SK-MEL-5 (cell line): Measurements from ENCODE around the gene NUDT17. TPM values are rescaled to one million over a fixed set of nuclear protein-coding genes. Genes with fewer than 3 reads are reported as not detected.
"Not testable (repeated sequence)": the region's sequence is repeated elsewhere in the genome, so short reads cannot be mapped to it uniquely, and the experiment has no call there.

Source experiments
- DNase-seq: peaks from one replicate; pipeline ENCODE4 v3.0.0-alpha.2; 2016; ENCODE audit warnings: low read depth, low spot score
- in situ Hi-C: cut with HindIII; loops from 2 replicates; pipeline ENCODE4 v1.10.0; 2016; ENCODE audit warnings: low sequenced_read_pairs, high pct_unique_total_duplicates, low pct_unique_long_range_greater_than_20kb
- polyA plus RNA-seq, 2 experiments: library from polyadenylated mRNA; depleted of rRNA; stranded (reverse); fragments of >200 nt; gene quantifications; 2 replicates each; pipeline ENCODE4 v1.2.3, GENCODE V29; 2015
- total RNA-seq: library from RNA; depleted of rRNA; stranded (reverse); fragments of >200 nt; shearing (Covaris generic); gene quantifications from 2 replicates; pipeline ENCODE4 v1.2.3, GENCODE V29; 2014; rRNA removed

The NUDT17 gene, protein sequence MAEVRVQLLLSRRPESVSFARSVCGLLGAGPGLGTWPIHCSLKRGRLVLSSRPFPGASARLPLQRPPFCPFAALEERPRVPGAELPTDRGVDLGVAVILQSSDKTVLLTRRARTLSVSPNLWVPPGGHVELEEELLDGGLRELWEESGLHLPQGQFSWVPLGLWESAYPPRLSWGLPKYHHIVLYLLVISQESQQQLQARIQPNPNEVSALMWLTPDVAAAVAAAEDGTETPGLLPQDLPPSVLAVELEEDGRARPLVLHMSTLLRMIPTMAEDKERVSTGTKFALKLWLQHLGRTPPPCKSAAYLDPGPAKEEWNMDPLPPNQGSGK
- 9.4 and 15.5 TPM in 2 replicates for total RNA-seq
- polyA plus RNA-seq (2015; cell fraction: cytosol; rRNA removed), result 7.6 and 13.4 TPM in 2 replicates
- polyA plus RNA-seq (2015; cell fraction: nucleus; rRNA removed), result 23.8 and 38.1 TPM in 2 replicates

DNA sequence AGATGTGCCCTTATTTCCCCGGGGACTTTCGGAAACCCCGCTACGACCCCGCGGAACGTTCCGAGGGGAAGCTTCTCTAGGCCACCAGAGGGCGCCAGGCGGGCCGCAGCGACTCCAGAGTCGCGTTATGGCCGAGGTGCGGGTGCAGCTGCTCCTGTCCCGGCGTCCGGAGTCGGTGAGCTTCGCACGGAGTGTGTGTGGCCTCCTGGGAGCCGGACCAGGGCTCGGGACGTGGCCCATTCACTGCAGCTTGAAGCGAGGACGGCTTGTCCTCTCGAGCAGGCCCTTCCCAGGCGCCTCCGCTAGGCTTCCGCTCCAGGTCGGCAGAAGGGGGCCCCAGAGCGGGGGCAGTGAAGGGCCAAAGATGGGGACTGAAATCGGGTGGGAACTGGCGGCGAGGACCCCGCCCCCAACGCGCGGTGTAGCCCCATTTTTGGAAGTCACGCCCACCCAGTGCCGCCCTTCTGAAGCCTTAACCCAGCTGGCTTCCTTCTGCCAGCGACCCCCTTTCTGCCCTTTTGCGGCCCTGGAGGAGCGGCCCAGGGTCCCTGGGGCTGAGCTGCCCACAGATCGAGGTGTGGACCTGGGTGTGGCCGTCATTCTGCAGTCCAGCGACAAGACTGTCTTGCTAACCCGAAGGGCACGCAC lies at the start of gene NUDT17:
Gene NUDT17, plus strand, starts transcription at position 117 of the 648 bp plus-strand sequence. Its CDS starts 11 bp downstream, at position 128.
- in situ Hi-C loops, result no loop called here
- DNase-seq, result peak; percentile 82

DNA sequence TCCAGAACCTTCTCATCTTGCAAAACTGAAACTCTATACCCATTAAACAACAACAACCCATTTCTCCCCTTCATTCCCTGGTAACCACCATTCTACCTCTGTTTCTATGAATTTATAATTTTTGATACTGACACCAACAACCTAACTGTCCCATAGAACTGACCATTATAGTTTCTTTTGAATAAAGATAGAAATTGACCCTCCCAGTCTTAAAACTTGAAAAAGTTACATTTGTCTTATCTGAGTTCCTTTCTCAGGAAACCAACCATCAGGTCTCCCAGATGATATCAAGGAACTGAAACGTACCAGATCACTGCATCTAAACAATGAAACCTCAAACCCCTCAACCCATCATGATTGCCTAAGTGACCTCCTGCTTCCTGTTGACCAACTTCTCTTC lies 48.7 kb upstream of the NUDT17 start:
- in situ Hi-C loops, result no loop called here
- DNase-seq, result no peak

DNA sequence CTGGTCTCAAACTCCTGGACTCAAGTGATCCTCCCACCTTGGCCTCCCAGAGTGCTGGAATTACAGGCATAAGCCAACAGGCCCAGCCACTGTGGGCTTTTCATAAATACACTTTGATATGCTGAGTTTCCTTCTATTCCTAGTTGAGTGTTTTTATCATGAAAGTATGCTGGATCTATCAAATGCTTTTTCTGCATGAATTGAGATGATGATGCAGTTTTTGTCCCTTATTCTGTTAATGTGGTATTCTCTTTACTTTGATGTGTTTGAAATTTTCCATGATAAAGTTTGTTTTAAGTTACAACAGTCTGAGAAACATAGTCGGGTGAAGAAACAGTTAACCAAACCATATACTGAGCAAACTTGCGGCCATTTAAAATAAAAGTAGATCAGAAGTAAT lies 45.6 kb upstream of the NUDT17 start:
- in situ Hi-C loops, result no loop called here
- no peak for DNase-seq

DNA sequence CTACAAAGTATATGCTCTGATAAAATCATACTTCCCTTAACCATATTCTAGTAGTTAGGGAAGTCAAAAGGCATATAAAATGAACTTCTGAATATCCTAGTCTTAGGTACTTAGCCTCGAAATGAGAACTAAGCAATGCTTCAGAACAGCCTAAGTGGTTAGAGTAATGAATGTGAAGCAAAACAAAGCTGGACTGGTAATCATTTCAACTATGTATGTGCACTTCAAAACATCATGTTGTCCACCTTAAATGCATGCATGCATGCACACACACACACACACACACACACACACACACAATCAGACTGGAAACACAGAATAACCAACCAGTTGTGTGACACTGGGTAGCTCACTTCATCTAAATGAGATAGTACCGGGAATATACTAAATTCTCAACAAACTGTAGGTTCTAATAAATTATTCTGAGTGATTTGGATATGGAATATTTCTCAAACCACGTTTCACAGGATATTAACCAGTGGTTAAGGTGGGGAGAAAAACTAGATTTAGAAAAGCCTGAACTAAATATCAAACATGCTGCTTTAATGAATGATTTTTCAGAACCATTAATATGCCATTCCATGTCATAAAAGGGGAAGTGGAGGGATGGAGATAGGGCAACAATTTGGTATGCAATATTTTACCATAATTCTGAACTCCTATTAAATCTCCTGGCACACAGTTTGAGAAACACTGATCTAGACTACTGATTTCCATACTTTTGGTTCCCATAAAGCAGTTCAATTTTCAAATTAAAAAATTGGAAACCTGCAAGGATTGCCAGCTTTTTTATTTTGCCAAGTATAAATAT lies 41.0 kb upstream of the NUDT17 start:
- no peak for DNase-seq
- in situ Hi-C loops, result no loop called here

DNA sequence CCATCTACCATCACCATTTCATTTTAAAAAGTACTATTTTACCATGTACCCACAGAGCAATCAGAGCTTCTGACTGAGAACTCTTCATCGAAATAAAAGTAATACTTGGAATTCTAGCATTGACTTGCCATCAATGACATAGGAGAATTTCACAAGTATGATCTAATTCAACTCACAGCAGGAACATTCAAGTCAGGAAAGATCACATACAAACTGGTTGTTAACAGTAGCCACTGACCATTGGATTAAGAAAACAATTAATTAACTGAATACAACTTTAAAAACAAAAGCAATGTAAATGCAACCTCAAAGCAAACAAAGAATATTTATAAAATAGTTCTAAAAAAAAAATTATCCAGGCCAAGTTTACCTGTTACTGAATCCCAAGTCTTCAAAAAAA lies 40.4 kb upstream of the NUDT17 start:
- in situ Hi-C loops, result no loop called here
- DNase-seq, result no peak

DNA sequence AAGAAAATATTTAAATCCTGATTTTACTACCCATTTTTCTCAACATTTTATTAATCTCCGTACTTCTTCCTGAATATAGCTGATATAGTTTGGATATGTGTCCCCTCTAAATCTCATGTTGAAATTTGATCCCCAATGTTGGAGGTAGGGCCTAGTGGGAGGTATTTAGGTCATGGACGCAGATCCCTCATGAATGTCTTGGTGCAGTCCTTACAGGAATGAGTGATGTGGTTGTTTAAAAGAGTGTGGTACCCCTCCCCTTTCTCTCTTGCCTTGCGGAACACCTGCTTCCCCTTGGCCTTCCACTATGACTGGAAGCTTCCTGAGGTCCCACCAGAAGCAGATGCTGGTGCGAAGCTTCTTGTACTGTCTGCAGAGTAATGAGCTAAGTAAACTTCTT lies 39.0 kb upstream of the NUDT17 start:
- no peak for DNase-seq
- in situ Hi-C loops, result no loop called here

DNA sequence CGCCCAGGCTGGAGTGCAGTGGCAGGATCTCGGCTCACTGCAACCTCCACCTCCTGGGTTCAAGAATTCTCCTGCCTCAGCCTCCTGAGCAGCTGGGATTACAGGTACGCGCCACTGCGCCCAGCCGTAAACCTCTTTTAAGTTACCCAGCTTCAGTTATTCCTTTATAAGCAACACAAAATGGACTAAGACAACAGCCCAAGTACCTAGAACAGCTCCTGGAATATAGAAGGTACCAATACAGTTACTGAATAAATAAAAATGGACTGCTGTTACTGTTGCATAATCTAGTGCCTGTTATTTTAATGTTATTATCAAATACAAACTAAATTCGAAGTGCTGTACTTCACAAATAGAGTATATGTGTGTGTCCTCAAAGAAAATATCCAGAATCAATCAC lies 38.6 kb upstream of the NUDT17 start:
- in situ Hi-C loops, result no loop called here
- DNase-seq, result no peak

DNA sequence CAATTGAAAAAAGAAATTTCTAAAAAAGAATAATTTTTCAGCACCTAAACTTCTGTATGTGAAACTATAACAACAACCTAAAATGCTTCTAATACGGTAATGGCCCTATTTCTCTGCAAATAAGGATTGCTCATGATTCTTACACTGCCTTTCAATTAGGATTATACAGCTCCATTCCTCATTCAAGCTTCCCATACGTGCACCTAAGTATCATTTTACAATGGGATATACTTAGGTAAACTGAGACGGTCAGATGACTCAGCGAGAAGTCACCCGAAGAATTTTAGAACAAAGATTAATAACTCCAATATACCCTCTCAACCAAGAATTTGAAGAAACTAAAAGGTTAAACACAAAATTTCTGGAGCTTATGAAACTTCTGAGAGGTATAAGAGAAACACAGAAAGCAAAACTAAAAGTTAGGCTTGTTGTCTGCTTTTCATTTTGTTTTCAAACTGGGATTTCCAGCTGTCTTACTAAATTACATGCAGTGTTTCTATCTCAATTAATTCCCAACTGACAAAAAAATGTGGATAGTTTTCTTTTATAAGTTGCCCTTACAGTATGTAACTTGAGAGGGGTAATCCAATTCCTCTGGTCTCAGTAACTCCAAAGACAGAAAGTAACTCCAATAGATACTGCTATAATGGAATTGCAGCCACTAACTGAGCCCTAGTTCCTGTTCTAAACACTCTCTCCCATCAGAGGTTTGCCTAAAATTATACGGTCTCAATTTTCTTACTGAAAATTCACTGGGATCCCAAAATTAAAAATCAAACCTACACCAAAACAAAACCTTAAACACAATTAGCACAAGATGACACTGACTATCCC lies 32.2 kb upstream of the NUDT17 start:
- DNase-seq, in situ Hi-C loops: not testable (repeated sequence)

DNA sequence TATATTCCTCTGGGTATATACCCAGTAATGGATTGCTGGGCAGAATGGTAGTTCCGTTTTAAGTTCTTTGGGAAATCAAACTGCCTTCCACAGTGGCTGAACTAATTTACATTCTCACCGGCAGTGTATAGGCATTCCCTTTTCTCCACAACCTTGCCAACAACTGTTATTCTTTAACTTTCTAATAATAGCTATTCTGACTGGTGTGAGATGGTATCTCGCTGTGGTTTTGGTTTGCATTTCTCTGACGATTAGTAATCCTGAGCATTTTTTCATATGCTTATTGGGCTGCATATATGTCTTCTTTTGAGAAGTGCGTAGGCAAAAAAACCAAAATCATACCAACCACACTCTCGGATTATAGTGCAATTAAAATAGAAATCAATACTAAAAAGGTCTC lies 27.3 kb upstream of the NUDT17 start:
- DNase-seq, in situ Hi-C loops: not testable (repeated sequence)

DNA sequence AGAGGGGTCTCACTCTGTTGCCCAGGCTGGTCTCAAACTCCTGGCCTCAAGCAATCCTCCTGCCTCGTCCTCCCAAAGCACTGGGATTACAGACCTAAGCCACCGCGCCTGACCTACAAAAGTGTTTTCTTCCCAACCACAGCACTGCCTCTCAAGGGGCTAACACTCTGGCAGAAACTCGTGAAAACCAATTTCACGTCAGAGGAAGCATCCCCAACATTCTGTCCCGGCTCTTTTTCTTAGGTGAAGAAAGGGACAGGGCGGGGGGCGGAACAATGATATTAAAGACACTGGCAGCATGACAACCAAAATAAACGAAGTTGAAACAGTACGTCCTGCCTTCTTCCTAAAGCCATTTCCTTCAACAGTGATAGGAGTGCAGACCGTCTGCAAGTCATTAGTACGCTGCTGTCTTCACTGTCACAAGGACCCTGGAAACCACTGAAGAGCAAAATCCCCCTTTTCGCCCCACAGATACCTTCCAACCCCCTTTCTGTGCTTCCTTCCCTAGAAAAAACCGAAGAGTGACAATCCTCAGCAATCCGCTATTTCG lies 22.6 kb upstream of the NUDT17 start:
- in situ Hi-C loops, DNase-seq: not testable (repeated sequence)

DNA sequence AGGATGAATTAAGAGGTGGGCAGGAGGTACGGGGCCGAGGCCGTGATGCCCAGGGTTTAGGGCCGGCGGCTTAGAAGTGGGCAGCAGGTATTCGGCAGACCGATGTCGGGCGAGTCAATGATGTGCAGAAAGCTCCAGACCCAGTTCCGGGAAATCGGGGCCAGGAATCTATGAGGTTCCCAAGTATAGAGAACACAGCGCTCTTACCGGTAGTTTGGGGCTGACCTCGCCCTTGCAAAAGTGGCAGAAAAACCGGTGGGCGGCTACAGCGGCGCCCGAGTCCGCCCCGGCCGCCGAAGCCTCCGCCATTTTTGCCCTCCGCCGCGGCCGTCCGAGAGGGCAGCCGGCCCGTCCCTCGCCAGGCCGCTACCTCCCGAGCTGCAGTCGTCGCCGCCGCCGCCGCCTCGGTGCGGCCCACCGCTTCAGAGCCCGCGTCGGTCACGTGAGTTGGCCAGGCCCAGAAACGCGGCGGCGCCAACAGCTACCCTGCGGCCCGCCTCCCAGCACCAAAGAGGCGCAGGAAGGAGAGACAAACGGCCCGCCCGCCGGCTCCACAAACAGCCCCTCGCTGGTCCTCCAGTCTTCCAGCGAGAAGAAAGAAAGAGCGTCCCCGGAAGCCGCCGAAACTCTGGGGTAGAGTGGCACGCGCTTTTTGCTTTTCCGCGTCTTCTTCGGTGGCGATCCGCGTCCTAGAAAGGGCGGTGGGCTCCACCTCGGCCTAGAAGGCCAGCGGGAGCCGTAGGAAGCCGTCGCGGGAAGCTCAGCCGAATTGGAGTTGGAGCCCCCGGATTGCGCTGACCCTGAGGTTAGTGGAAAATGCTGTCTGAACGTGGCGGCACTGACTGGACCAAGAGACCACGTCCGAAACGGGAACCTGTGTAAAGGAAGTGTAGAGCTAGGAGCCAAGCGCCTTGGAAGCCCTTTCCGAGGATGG lies 21.6 kb upstream of the NUDT17 start, which contains the start of the genes POLR3C and RNF115:
Gene POLR3C, plus strand, starts transcription at position 636 of the 934 bp plus-strand sequence. CDS start 1,577 bp downstream, outside the sequence.
Gene RNF115, minus strand, starts transcription at position 531 of the 934 bp plus-strand sequence. Its CDS starts 222 bp downstream, at position 309.
- DNase-seq, result peak; percentile 90
- in situ Hi-C loops, result no loop called here

DNA sequence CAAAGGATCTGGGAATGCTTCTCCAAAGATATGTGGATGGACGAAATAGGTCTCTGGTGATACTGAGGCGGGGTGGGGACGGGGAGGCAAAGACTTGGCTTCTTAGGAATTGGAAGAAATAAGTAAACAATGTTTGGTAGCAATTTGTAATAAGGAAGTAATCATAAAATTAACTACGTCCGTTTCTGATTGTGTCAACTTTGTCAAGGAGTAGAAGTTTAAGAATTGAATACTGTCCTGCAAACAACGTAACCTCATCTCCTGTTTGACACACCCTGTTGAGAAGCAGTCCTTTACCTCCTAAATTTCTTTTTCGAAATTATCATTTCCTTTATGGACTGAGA lies 21.0 kb upstream of the NUDT17 start:
- in situ Hi-C loops, result no loop called here
- DNase-seq, result no peak

DNA sequence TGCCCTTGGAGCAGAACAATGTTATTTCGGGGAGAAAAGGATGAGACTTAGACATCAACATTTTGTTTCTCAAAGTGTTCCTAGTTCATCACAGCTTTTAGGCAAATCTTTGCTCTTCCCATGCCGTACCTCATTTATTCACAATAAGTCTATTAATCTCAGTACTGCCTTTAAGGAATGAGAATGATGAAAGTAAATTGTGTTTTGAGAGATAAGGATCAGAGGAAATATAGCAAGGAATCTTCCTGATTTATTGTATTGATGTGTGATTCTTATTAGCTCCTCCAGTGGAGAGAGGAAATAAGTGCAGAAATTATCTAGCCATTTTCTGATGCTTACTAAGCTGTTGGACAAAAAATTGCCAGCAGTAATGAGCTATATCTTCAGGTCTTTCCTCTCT lies 19.4 kb upstream of the NUDT17 start:
- in situ Hi-C loops, result no loop called here
- DNase-seq, result no peak

DNA sequence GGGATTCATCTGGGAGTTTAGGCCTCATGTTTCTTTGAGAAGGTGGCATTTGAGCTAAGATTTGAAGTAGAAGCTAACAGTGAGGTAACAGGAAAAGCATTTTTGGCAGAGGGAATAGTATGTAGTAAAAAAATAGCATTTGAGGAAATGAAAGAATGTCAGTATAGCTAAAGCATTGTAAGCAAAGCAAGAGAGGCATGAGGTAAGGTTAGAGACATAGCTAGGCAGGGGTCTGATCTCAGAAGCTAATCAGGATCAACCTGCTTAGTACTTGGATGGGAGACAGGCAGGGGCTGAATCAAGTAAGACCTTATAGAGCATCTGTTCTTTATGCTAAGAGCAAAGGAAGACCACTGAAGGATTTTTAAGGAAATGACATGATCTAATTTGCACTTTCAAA lies 17.5 kb upstream of the NUDT17 start:
- in situ Hi-C loops, result no loop called here
- no peak for DNase-seq

DNA sequence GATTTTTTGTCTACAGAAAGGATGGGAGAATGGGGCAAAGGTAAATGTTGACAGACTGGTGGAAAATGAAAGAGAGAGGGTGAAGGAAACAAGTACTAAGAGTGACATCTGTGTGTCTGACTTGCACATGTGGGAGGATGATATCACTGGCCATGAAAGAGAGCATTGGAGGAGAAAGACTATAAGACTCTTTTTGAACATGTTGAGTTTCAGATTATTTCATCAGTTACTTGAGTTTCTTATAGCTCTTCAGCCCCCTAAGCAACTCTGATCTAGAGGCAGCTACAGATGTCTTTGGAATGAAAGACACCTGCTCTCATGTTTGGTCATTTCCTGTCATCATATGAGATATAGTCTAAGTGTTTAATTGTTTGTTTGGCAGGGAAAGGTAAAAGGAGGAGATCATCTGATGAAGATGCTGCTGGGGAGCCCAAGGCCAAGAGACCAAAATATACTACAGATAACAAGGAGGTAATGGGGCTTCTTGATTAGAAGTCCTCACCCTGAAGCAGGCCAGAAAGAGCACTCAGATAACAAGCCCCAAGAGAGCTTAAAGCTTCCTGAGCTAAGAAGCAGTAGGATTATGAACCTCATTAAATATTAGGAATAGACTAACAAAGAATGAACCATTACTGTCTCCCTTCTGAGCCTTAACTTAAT lies 16.9 kb upstream of the NUDT17 start:
- DNase-seq, result no peak
- in situ Hi-C loops, result no loop called here

DNA sequence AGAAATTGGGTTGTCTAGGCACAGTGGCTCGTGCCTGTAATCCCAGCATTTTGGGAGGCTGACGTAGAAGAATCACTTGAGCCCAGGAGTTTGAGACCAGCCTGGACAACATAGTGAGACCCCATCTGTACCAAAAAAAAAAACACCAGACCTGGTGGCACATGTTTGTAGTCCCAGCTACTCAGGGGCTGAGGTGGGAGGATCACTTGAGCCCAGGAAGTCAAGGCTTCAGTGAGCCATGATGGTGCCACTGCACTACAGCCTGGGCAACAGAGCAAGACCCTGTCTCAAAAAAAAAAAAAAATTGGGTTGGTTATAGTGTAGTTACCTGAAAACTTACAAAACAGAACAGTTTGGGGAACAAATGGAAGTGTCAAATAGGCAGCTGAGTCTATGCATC lies 14.6 kb upstream of the NUDT17 start:
- in situ Hi-C loops, DNase-seq: not testable (repeated sequence)
